ENCODE data around the gene HNRNPL. TPM values are rescaled to one million over a fixed set of nuclear protein-coding genes. Genes with fewer than 3 reads are reported as not detected.

HNRNPL gene
- total RNA-seq, 1 experiment from 2014 or later, result 443 TPM

DNA sequence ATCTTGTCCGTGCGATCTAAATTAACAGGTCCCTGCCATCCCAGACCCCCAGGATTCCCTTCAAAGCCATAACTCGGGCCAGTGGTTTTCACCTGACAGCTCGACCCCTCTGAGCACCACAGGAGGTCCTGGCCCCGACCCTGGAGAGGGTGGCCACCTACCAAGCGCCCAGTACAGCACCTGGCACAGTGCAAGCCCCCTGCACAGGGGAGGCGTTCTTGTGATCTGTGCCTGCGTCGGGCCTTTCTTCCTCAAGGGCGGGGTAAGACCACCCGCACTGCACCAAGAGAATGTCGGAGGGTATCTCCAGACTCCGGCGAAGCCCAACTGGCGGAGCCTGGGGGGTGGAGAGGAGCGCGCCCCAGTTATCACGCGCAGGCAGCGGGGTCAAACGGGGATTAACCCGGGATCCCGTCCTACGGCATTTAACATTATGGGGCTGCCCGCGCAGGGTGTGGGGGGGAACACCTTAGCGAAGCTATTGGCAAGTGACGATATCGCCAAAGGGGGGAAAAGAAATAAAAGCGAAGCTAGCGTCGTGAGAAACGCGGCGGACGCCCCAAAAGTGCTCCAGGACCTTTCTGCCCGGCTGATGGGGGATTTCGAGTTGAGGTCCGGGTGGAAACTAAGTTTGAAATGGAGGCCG is 1.3 kb upstream of the HNRNPL start:
- TF ChIP-seq, protein P1, sequence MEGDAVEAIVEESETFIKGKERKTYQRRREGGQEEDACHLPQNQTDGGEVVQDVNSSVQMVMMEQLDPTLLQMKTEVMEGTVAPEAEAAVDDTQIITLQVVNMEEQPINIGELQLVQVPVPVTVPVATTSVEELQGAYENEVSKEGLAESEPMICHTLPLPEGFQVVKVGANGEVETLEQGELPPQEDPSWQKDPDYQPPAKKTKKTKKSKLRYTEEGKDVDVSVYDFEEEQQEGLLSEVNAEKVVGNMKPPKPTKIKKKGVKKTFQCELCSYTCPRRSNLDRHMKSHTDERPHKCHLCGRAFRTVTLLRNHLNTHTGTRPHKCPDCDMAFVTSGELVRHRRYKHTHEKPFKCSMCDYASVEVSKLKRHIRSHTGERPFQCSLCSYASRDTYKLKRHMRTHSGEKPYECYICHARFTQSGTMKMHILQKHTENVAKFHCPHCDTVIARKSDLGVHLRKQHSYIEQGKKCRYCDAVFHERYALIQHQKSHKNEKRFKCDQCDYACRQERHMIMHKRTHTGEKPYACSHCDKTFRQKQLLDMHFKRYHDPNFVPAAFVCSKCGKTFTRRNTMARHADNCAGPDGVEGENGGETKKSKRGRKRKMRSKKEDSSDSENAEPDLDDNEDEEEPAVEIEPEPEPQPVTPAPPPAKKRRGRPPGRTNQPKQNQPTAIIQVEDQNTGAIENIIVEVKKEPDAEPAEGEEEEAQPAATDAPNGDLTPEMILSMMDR (IDR thresholded peaks at IDR 0.05; ENCODE audit: insufficient read depth in 1 of 2, low read depth in 1 of 2, low read length in 1 of 2, severe bottlenecking in 1 of 2, unreplicated experiment in 1 of 2), result no peak
- Histone ChIP-seq H3K4me3 (ENCODE audit: low read depth, low read length) (peak overlapping the region; percentile 66), H3K27me3 (replicated peaks; ENCODE audit: control insufficient read depth, insufficient read depth, low read length) (no peaks in the 10 kb centered on the region), H3K36me3 (ENCODE audit: control insufficient read depth, insufficient read depth, low read length) (peaks cover 9% of the 10 kb centered on the region), H3K9me3 (no peaks in the 10 kb centered on the region), H3K4me1 (peaks cover 10% of the 10 kb centered on the region; the same call in 1 of the 2 replicates)
- peak overlapping the region; percentile 98 for H3K4me3 Mint-ChIP-seq (ENCODE audit: unreplicated experiment)
- H3K36me3 Mint-ChIP-seq (ENCODE audit: insufficient read depth, unreplicated experiment), result peaks cover 65% of the 10 kb centered on the region
- ChIA-PET CTCF (interaction anchor here (0.9 to 2.9 kb wide), 4 partner anchors 36 to 81 kb away, joined by 3 to 12 read pairs (median 4); partner anchors contain the start of genes MRPS12 and SARS2), POLR2A (interaction anchor here (0.6 to 2.5 kb wide), 5 partner anchors 19 to 79 kb away, joined by 3 to 22 read pairs (median 8); partner anchors contain the start of genes ECH1, MRPS12, NFKBIB and SARS2)
- H3K27ac Mint-ChIP-seq (ENCODE audit: unreplicated experiment), result peak overlapping the region; percentile 99
- TSS peak; percentile 88 for BruUV-seq (replicated peaks)
- H3K9me3 Mint-ChIP-seq (ENCODE audit: unreplicated experiment), result no peaks in the 10 kb centered on the region
- H3K27me3 Mint-ChIP-seq (ENCODE audit: insufficient read depth, unreplicated experiment), result no peaks in the 10 kb centered on the region
- H3K4me1 Mint-ChIP-seq (ENCODE audit: low read depth, unreplicated experiment), result peaks cover 10% of the 10 kb centered on the region
- intact Hi-C loops (cut with micrococcal nuclease; ENCODE audit: unreplicated experiment), result loop anchor here (1.0 kb wide), 3 partner anchors 36 to 79 kb away; partner anchors contain the start of genes MRPS12, NFKBIB, SARS2 and SIRT2
- DNase-seq, result peak in 1 of 2 experiments; percentile 66

DNA sequence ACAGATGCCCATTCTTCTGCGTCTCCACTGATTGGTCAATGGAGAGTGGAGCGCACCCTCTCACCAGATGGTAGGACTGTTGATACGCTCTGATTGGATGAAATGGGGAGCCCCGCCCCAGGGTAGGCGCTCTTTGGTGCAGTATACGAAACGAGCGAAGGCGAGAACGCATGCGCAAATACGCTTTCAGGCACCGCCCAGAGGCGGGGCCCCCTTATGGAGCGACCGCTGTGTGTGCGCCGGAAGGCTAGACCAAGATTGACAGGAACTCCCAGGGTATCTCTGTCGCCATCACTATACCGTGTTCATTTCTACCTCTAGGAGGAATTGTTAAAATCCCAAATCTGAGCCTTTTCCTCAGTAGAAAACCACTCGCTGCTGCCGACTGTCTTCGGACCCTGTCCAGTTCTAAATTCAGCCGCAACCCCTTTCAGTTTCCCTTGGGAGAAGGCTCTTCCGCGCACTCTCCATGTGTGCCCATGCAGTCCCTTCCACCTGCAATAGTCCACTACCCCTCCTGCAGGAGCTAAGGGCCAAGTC is 720 bp upstream of the HNRNPL start:
- no TSS peak for BruUV-seq (replicated peaks)
- Mint-ChIP-seq H3K4me1 (ENCODE audit: low read depth, unreplicated experiment) (peaks cover 12% of the 10 kb centered on the region), H3K36me3 (ENCODE audit: insufficient read depth, unreplicated experiment) (peaks cover 71% of the 10 kb centered on the region), H3K27me3 (ENCODE audit: insufficient read depth, unreplicated experiment) (no peaks in the 10 kb centered on the region), H3K4me3 (ENCODE audit: unreplicated experiment) (peak overlapping the region; percentile 98), H3K27ac (ENCODE audit: unreplicated experiment) (peak overlapping the region; percentile 99), H3K9me3 (ENCODE audit: unreplicated experiment) (no peaks in the 10 kb centered on the region)
- intact Hi-C loops (cut with micrococcal nuclease; ENCODE audit: unreplicated experiment), result loop anchor here (1.0 kb wide), 3 partner anchors 37 to 80 kb away; partner anchors contain the start of genes MRPS12, NFKBIB, SARS2 and SIRT2
- H3K4me1 ChIP-seq, result peaks cover 10% of the 10 kb centered on the region; the same call in 1 of the 2 replicates
- H3K36me3 ChIP-seq (ENCODE audit: control insufficient read depth, insufficient read depth, low read length), result peaks cover 13% of the 10 kb centered on the region
- CTCF ChIA-PET, result interaction anchor here (2.9 kb wide), 1 partner anchor 80 kb away, joined by 12 read pairs; the partner anchor contains the start of genes MRPS12 and SARS2
- DNase-seq, result peak in 1 of 2 experiments; percentile 99
- H3K4me3 ChIP-seq (ENCODE audit: low read depth, low read length), result peak overlapping the region; percentile 66
- no peaks in the 10 kb centered on the region for H3K9me3 ChIP-seq
- POLR2A ChIA-PET, result interaction anchor here (1.1 to 2.5 kb wide), 4 partner anchors 13 to 50 kb away, joined by 3 to 22 read pairs (median 12); partner anchors contain the start of genes ECH1, NFKBIB and SIRT2
- TF ChIP-seq, protein P1 (IDR thresholded peaks at IDR 0.05; ENCODE audit: insufficient read depth in 1 of 2, low read depth in 1 of 2, low read length in 1 of 2, severe bottlenecking in 1 of 2, unreplicated experiment in 1 of 2), result no peak
- no peaks in the 10 kb centered on the region for H3K27me3 ChIP-seq (replicated peaks; ENCODE audit: control insufficient read depth, insufficient read depth, low read length)

- Histone ChIP-seq H3K9me3 (no peaks in the 10 kb centered on the region), H3K4me3 (ENCODE audit: low read depth, low read length) (peak overlapping the region; percentile 63), H3K36me3 (ENCODE audit: control insufficient read depth, insufficient read depth, low read length) (peaks cover 16% of the 10 kb centered on the region), H3K27me3 (replicated peaks; ENCODE audit: control insufficient read depth, insufficient read depth, low read length) (no peaks in the 10 kb centered on the region), H3K4me1 (peaks cover 10% of the 10 kb centered on the region; the same call in 1 of the 2 replicates)
- Mint-ChIP-seq H3K36me3 (ENCODE audit: insufficient read depth, unreplicated experiment) (peaks cover 83% of the 10 kb centered on the region), H3K27ac (ENCODE audit: unreplicated experiment) (peak overlapping the region; percentile 99), H3K27me3 (ENCODE audit: insufficient read depth, unreplicated experiment) (no peaks in the 10 kb centered on the region), H3K4me3 (ENCODE audit: unreplicated experiment) (peak overlapping the region; percentile 98), H3K9me3 (ENCODE audit: unreplicated experiment) (no peaks in the 10 kb centered on the region), H3K4me1 (ENCODE audit: low read depth, unreplicated experiment) (peaks cover 21% of the 10 kb centered on the region)
- intact Hi-C loops (cut with micrococcal nuclease; ENCODE audit: unreplicated experiment), result no loop called here
- peak; percentile 97 to 98 for DNase-seq
- TF ChIP-seq, protein P1 (IDR thresholded peaks at IDR 0.05; ENCODE audit: insufficient read depth in 1 of 2, low read depth in 1 of 2, low read length in 1 of 2, severe bottlenecking in 1 of 2, unreplicated experiment in 1 of 2), result no peak
- no TSS peak for BruUV-seq (replicated peaks)
- POLR2A ChIA-PET, result interaction anchor here (0.5 to 1.6 kb wide), 29 partner anchors 9 to 1572 kb away, joined by 3 to 33 read pairs (median 5); partner anchors contain the start of genes ACTN4, ECH1, EIF3K and MRPS12
- CTCF ChIA-PET, result interaction anchor here (0.5 to 2.9 kb wide), 13 partner anchors 18 to 625 kb away, joined by 3 to 12 read pairs (median 3); partner anchors contain the start of genes FAM98C, MRPS12, NFKBIB and SARS2
These were observed 483 bp downstream of the HNRNPL start for GRCh38 chr19:38849147-38849859.

All from Caco-2 (cell line).